HG03060 (cell line): ENCODE data around the gene TSPAN9.

ENCODE experiments used
- ATAC-seq: cut with Tn5 transposase; IDR thresholded peaks from one replicate; pipeline ENCODE4 v1.9.1; 2021; ENCODE audit warnings: low read depth, moderate number of reproducible peaks; ENCODE audit not compliant: unreplicated experiment

TSPAN9 gene

GRCh38 chr12:3201339-3202051, 124.3 kb downstream of the TSPAN9 start:
- no peak for ATAC-seq

- ATAC-seq: no peak
Observed at GRCh38 chr12:3202096-3202495, 124.9 kb downstream of the TSPAN9 start.

GRCh38 chr12:3202734-3203446, 125.7 kb downstream of the TSPAN9 start:
- ATAC-seq: no peak

- ATAC-seq: no peak
Observed at GRCh38 chr12:3203713-3204112, 126.5 kb downstream of the TSPAN9 start.

GRCh38 chr12:3204143-3204542, 127.0 kb downstream of the TSPAN9 start:
- no peak for ATAC-seq

GRCh38 chr12:3204730-3205531, 127.8 kb downstream of the TSPAN9 start:
- no peak for ATAC-seq

GRCh38 chr12:3205742-3206519, 128.8 kb downstream of the TSPAN9 start:
- no peak for ATAC-seq

GRCh38 chr12:3206536-3207072, 129.4 kb downstream of the TSPAN9 start:
- ATAC-seq: no peak

GRCh38 chr12:3207175-3207574, 130.0 kb downstream of the TSPAN9 start:
- no peak for ATAC-seq

- no peak for ATAC-seq
Observed at GRCh38 chr12:3207858-3208257, 130.7 kb downstream of the TSPAN9 start.

- no peak for ATAC-seq
Observed at GRCh38 chr12:3213188-3213587, 136.0 kb downstream of the TSPAN9 start.

GRCh38 chr12:3213768-3214167, 136.6 kb downstream of the TSPAN9 start:
- no peak for ATAC-seq

GRCh38 chr12:3214526-3215365, 137.6 kb downstream of the TSPAN9 start:
- no peak for ATAC-seq

- no peak for ATAC-seq
Observed at GRCh38 chr12:3215410-3215975, 138.3 kb downstream of the TSPAN9 start.

- ATAC-seq: no peak
Observed at GRCh38 chr12:3216097-3216496, 138.9 kb downstream of the TSPAN9 start.

- no peak for ATAC-seq
Observed at GRCh38 chr12:3216726-3217682, 139.8 kb downstream of the TSPAN9 start.

GRCh38 chr12:3217683-3218079, 140.5 kb downstream of the TSPAN9 start:
- ATAC-seq: no peak
